GM12878 (cell line): ENCODE results near the gene SRCAP. TPM values are rescaled to one million over a fixed set of nuclear protein-coding genes. Genes with fewer than 3 reads are reported as not detected.

Experiments used
- ATAC-seq: fragments of 200-7000 bp; cut with Tn5 transposase; 3 replicates; pipeline ENCODE4 v1.9.1; 2020; ENCODE audit warnings: mild to moderate bottlenecking, moderate library complexity
- BruUV-seq: library from RNA; stranded (reverse); fragments of 400-500 nt; replicated peaks from 2 replicates; lab custom pipeline; 2021; lab: Mats Ljungman, UMichigan
- CTCF ChIA-PET: fragments of 300-600 bp; sonication (Branson Sonifier 250); formaldehyde crosslinking; extraction: SDS; loops from one replicate; lab custom pipeline; 2021; ENCODE audit warnings: inconsistent platforms; lab: Yijun Ruan, JAX
- POLR2A ChIA-PET: fragments of 350-600 bp; formaldehyde crosslinking; extraction: SDS; loops from one replicate; lab custom pipeline; 2021; ENCODE audit warnings: inconsistent platforms; lab: Charles Lee
- RAD21 ChIA-PET: fragments of 300-600 bp; sonication (Branson Sonifier 250); formaldehyde crosslinking; loops from one replicate; lab custom pipeline; 2023; ENCODE audit warnings: antibody characterized with exemption; ENCODE audit not compliant: unreplicated experiment; lab: Charles Lee
- SMC1A ChIA-PET: fragments of 300-600 bp; sonication (Branson Sonifier 250); formaldehyde crosslinking; loops from one replicate; lab custom pipeline; 2023; ENCODE audit not compliant: unreplicated experiment, uncharacterized antibody; lab: Charles Lee
- DNase-seq: peaks from one replicate; pipeline ENCODE4 v3.0.0-alpha.2; 2011; ENCODE audit warnings: low read depth, low spot score
- FAIRE-seq: peaks from 3 replicates; lab custom pipeline; 2011; peaks lifted over from hg19 to GRCh38; lab: Jason Lieb, UNC
- H2AFZ ChIP-seq: 2 replicates; pipeline ENCODE4 v1.6.0; 2011; ENCODE audit warnings: low read depth, low read length, control low read depth; ENCODE audit not compliant: control insufficient read depth
- H3K27ac ChIP-seq: 2 replicates; pipeline ENCODE4 v1.5.1; 2011; ENCODE audit warnings: control low read depth; ENCODE audit not compliant: control insufficient read depth, insufficient read depth
- H3K27me3 ChIP-seq, 2 experiments: replicated peaks in 1 of 2; 2 replicates each; pipeline versions ENCODE4 v1.6.0 to v1.6.1; 2011; ENCODE audit warnings: low read length in 1 of 2; ENCODE audit not compliant: control insufficient read depth in 2 of 2, insufficient read depth in 2 of 2
- H3K36me3 ChIP-seq, 2 experiments: 2 replicates each; pipeline ENCODE4 v1.5.1; 2011; ENCODE audit warnings: low read length in 1 of 2; ENCODE audit not compliant: control insufficient read depth in 2 of 2, insufficient read depth in 2 of 2
- H3K4me1 ChIP-seq: 2 replicates; pipeline ENCODE4 v1.6.1; 2011; ENCODE audit warnings: mild to moderate bottlenecking, low read length, moderate library complexity, mixed read lengths; ENCODE audit not compliant: control insufficient read depth, insufficient read depth
- H3K4me2 ChIP-seq: 2 replicates; pipeline ENCODE4 v1.6.0; 2011; ENCODE audit warnings: control low read depth; ENCODE audit not compliant: control insufficient read depth, insufficient read depth
- H3K4me3 ChIP-seq: fragments of 200-600 bp; sonication (generic); 2 replicates; pipeline ENCODE4 v1.5.1; 2016
- H3K79me2 ChIP-seq: 2 replicates; pipeline ENCODE4 v1.6.0; 2011; ENCODE audit warnings: low read length; ENCODE audit not compliant: control insufficient read depth, insufficient read depth
- H3K9ac ChIP-seq: 2 replicates; pipeline ENCODE4 v1.8.0; 2011; ENCODE audit warnings: low read length, control low read depth, mixed read lengths; ENCODE audit not compliant: control insufficient read depth, insufficient read depth
- H3K9me3 ChIP-seq: replicated peaks from 3 replicates; pipeline ENCODE4 v1.5.1; 2011; ENCODE audit warnings: mild to moderate bottlenecking, low read length; ENCODE audit not compliant: control insufficient read depth, insufficient read depth
- H4K20me1 ChIP-seq: 2 replicates; pipeline ENCODE4 v1.6.0; 2011; ENCODE audit not compliant: control insufficient read depth, insufficient read depth
- BMI1 ChIP-seq: fragments of 450-650 bp; IDR thresholded peaks from 2 replicates; pipeline ENCODE4 v1.6.1; 2016; ENCODE audit warnings: mild to moderate bottlenecking, moderate library complexity, borderline replicate concordance
- CHD2 ChIP-seq: IDR thresholded peaks from 2 replicates; pipeline ENCODE4 v1.6.1; 2011; ENCODE audit warnings: low read depth, low read length, improper control_type of control experiment, borderline replicate concordance
- CUX1 ChIP-seq: IDR thresholded peaks from 2 replicates; pipeline ENCODE4 v1.6.1; 2012; ENCODE audit warnings: improper control_type of control experiment, low read depth, low read length; ENCODE audit not compliant: insufficient replicate concordance
- JUND ChIP-seq: IDR thresholded peaks from 2 replicates; pipeline ENCODE4 v1.6.1; 2012; ENCODE audit warnings: low read depth, mild to moderate bottlenecking, low read length, improper control_type of control experiment, moderate library complexity
- MYB ChIP-seq: fragments of 150-350 bp; IDR thresholded peaks from 2 replicates; pipeline ENCODE4 v1.6.1; 2014; ENCODE audit warnings: mild to moderate bottlenecking, low read depth, low read length, borderline replicate concordance
- NR2F1 ChIP-seq: fragments of 450-650 bp; conservative IDR thresholded peaks from 2 replicates; pipeline ENCODE4 v1.6.1; 2017; ENCODE audit warnings: mild to moderate bottlenecking
- POLR2AphosphoS5 ChIP-seq: IDR thresholded peaks from 2 replicates; pipeline ENCODE4 v1.6.1; 2011; ENCODE audit warnings: mild to moderate bottlenecking, low read length, inconsistent platforms
- SIX5 ChIP-seq: IDR thresholded peaks from 2 replicates; pipeline ENCODE4 v1.6.1; 2011; ENCODE audit warnings: mild to moderate bottlenecking, low read depth, low read length, moderate library complexity; ENCODE audit not compliant: severe bottlenecking
- SKIL ChIP-seq: fragments of 450-650 bp; IDR thresholded peaks from 2 replicates; pipeline ENCODE4 v1.6.1; 2017; ENCODE audit warnings: mild to moderate bottlenecking, low read depth, inconsistent platforms; ENCODE audit not compliant: poor library complexity, severe bottlenecking
- SUPT20H ChIP-seq: IDR thresholded peaks from 2 replicates; pipeline ENCODE4 v1.6.1; 2011; ENCODE audit warnings: low read depth, mild to moderate bottlenecking, low read length, moderate library complexity, borderline replicate concordance; ENCODE audit not compliant: control insufficient read depth
- WGBS: methylation state at CpG from one replicate; pipeline ENCODE4 v1.1.6; 2016; ENCODE audit warnings: low lambda C conversion rate; ENCODE audit not compliant: insufficient replicate concordance, insufficient coverage; ENCODE audit errors: missing lambda C conversion rate; 5-methylcytosine and 5-hydroxymethylcytosine counted together
- in situ Hi-C: fragments of 300-500 bp; cut with MboI; formaldehyde crosslinking; loops from 9 replicates; pipeline ENCODE4 v1.14.3; 2018; ENCODE audit warnings: mixed read lengths
- intact Hi-C: fragments of 100-400 bp; cut with micrococcal nuclease; formaldehyde crosslinking; loops from one replicate; pipeline ENCODE4 v1.14.2; 2022; ENCODE audit not compliant: unreplicated experiment
- polyA plus RNA-seq, 11 experiments: library from polyadenylated mRNA; depleted of rRNA in 4 of 11; unstranded in 6 of 11; stranded (reverse) in 5 of 11; fragments of >200 nt; fragmentation: Nextera tagmentation in 4 of 11; fragmentation: Illumina TruSeq in 1 of 11; extraction: Ambion mirVana in 4 of 11; extraction: Trizol in 1 of 11; gene quantifications; 1 replicate in 1 of 11; 2 replicates in 10 of 11; pipeline versions ENCODE4 v1.2.1 to v1.2.3, GENCODE V29; 2011 to 2016; ENCODE audit warnings: inconsistent platforms in 2 of 11, missing spikeins in 2 of 11, low read depth in 1 of 11
- total RNA-seq, 4 experiments: library from RNA; depleted of rRNA in 3 of 4; stranded (reverse); fragments of >200 nt in 3 of 4; fragmentation: Illumina TruSeq in 1 of 4; extraction: Trizol in 1 of 4; gene quantifications; 2 replicates each; pipeline versions ENCODE4 v1.2.1 to v1.2.3, GENCODE V29; 2013 to 2021

SRCAP gene
- total and polyA plus RNA-seq, 10 of the 15 experiments (the other 5 are each of a cell fraction or from before 2014, with no cell fraction given): 0.24 to 58.4 (median 11.6) TPM

- intact Hi-C loops (no loop called here), in situ Hi-C loops (loop anchor here (25.0 kb wide), 1 partner anchor 1134 kb away; no protein-coding TSS in a partner anchor)
- CTCF ChIA-PET: interaction anchor here (0.6 to 1.4 kb wide), 3 partner anchors 119 to 277 kb away, joined by 3 to 4 read pairs (median 3); no protein-coding TSS in a partner anchor
- H3K27me3 ChIP-seq: no peaks in the 10 kb centered on the region
- no peaks in the 10 kb centered on the region; the same call in 1 of the 2 replicates for H4K20me1 ChIP-seq
- H3K4me1 ChIP-seq: peaks cover 5% of the 10 kb centered on the region; the same call in 1 of the 2 replicates
- peaks cover 17% of the 10 kb centered on the region for H3K79me2 ChIP-seq
- H3K9me3 ChIP-seq: no peaks in the 10 kb centered on the region
- H3K4me3 ChIP-seq: no peak overlapping the region
- SMC1A ChIA-PET: no interaction called here
- no peak overlapping the region for H3K27ac ChIP-seq
- POLR2A ChIA-PET: no interaction called here
- RAD21 ChIA-PET: no interaction called here
- no peak overlapping the region for H3K9ac ChIP-seq
- DNase-seq (no peak), ATAC-seq (no peak), FAIRE-seq (no peak)
- no TSS peak for BruUV-seq
- no peak overlapping the region for H2AFZ ChIP-seq
- WGBS: 66% methylated on average over 4 of the region's 4 CpGs
- TF ChIP-seq JUND (no peak), SIX5 (no peak), SUPT20H (no peak), NR2F1 (no peak), CUX1 (no peak), POLR2AphosphoS5 (no peak), BMI1 (no peak), CHD2 (no peak), MYB (no peak), SKIL (no peak)
- H3K4me2 ChIP-seq: no peak overlapping the region
- peaks cover 14 to 17% of the 10 kb centered on the region in 2 experiments; a peak in 3 of 4 replicates for H3K36me3 ChIP-seq
These were observed 54.6 kb downstream of the SRCAP start for GRCh38 chr16:30753596-30753995.
